IPS DF 6.9 (cell line): Measurements from ENCODE around the gene PLBD1.

Experiments used
- DNase-seq: peaks from one replicate; pipeline ENCODE4 v3.0.0-alpha.2; 2013; ENCODE audit warnings: low read depth, low spot score
- H3K27ac ChIP-seq: one replicate; pipeline ENCODE4 v1.5.1; 2013; ENCODE audit warnings: low read length, control low read depth
- H3K27me3 ChIP-seq: 2 replicates; pipeline ENCODE4 v1.6.1; 2013; ENCODE audit warnings: mild to moderate bottlenecking, low read length; ENCODE audit not compliant: control insufficient read depth, insufficient read depth
- H3K36me3 ChIP-seq: 2 replicates; pipeline ENCODE4 v1.6.1; 2013; ENCODE audit warnings: low read length; ENCODE audit not compliant: control insufficient read depth, insufficient read depth
- H3K4me1 ChIP-seq: 2 replicates; pipeline ENCODE4 v1.6.1; 2013; ENCODE audit warnings: low read length; ENCODE audit not compliant: control insufficient read depth, insufficient read depth
- H3K4me3 ChIP-seq: 2 replicates; pipeline ENCODE4 v1.5.1; 2013; ENCODE audit warnings: mild to moderate bottlenecking, low read length
- H3K9me3 ChIP-seq: 2 replicates; pipeline ENCODE4 v1.6.1; 2013; ENCODE audit warnings: low read length, inconsistent platforms; ENCODE audit not compliant: control insufficient read depth, insufficient read depth
- WGBS: extraction: QIAGEN DNeasy Blood & Tissue Kit; methylation state at CpG from one replicate; pipeline ENCODE4 v1.1.7; 2013; ENCODE audit warnings: mixed read lengths, missing lambda C conversion rate; ENCODE audit not compliant: insufficient read length, insufficient coverage; 5-methylcytosine and 5-hydroxymethylcytosine counted together

Gene PLBD1

GRCh38 chr12:14570231-14570630 is 2.5 kb upstream of the PLBD1 start:
- no peak overlapping the region for H3K4me3 ChIP-seq
- WGBS: no CpG with 5 or more reads among the region's 1 CpG

GRCh38 chr12:14564336-14564959 is 3.2 kb downstream of the PLBD1 start:
- Histone ChIP-seq H3K36me3 (no peaks in the 10 kb centered on the region), H3K27ac (no peak overlapping the region), H3K4me1 (no peaks in the 10 kb centered on the region; the same call in 1 of the 2 replicates), H3K4me3 (no peak overlapping the region), H3K9me3 (no peaks in the 10 kb centered on the region), H3K27me3 (no peaks in the 10 kb centered on the region)
- WGBS: no CpG with 5 or more reads among the region's 2 CpGs
- DNase-seq: no peak

More at GRCh38 chr12:14570231-14570630, 2.5 kb upstream of the PLBD1 start:
- H3K36me3 ChIP-seq: no peaks in the 10 kb centered on the region
- no peaks in the 10 kb centered on the region for H3K9me3 ChIP-seq
- no peaks in the 10 kb centered on the region for H3K27me3 ChIP-seq
- H3K4me1 ChIP-seq: no peaks in the 10 kb centered on the region; the same call in 1 of the 2 replicates
- H3K27ac ChIP-seq: no peak overlapping the region
- no peak for DNase-seq

DNA sequence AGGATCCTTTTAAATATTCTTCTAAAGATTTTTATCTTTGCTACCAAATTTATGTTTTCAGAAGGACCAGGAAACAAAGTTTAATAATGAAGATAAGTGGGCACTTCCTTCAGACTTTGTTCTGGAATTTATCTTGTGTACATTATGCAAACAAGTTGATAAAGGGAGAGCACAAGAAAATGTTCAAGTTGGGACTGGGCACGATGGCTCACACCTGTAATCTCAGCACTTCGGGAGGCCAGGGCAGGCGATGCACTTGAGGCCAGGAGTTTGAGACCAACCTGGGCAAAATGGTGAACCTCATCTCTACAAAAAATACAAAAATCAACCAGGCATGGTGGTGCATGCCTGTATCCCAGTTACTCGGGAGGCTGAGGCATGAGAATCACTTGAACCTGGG is 4.6 kb downstream of the PLBD1 start:
- Histone ChIP-seq H3K9me3 (no peaks in the 10 kb centered on the region), H3K4me3 (no peak overlapping the region), H3K27me3 (no peaks in the 10 kb centered on the region), H3K27ac (no peak overlapping the region), H3K4me1 (no peaks in the 10 kb centered on the region; the same call in 1 of the 2 replicates), H3K36me3 (no peaks in the 10 kb centered on the region)
- WGBS: no CpG with 5 or more reads among the region's 4 CpGs
- DNase-seq: no peak

DNA sequence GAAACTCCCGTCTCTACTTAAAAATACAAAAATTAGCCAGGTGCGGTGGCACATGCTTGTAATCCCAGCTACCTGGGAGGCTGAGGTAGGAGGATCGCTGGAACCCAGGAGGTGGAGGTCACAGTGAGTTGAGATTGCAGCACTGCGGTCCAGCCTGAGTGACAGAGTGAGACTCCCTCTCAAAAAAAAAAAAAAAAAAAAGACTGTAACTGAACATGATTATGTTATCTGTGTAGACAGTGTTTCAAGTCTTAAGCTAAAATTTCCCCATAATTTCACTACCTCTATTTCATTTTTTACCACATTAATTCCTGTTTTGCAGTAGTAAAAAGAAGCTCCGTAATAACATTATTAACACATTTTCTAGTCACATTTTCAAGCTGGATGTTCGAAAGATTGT is 5.4 kb downstream of the PLBD1 start:
- DNase-seq: no peak
- H3K36me3 ChIP-seq: no peaks in the 10 kb centered on the region
- H3K9me3 ChIP-seq: no peaks in the 10 kb centered on the region
- H3K27me3 ChIP-seq: no peaks in the 10 kb centered on the region
- H3K4me3 ChIP-seq: no peak overlapping the region
- H3K27ac ChIP-seq: no peak overlapping the region
- H3K4me1 ChIP-seq: no peaks in the 10 kb centered on the region
- WGBS: 100% methylated on average over 1 of the region's 6 CpGs

- no peak for DNase-seq
- H3K4me3 ChIP-seq: no peak overlapping the region
- H3K36me3 ChIP-seq: no peaks in the 10 kb centered on the region
- H3K4me1 ChIP-seq: no peaks in the 10 kb centered on the region
- H3K9me3 ChIP-seq: no peaks in the 10 kb centered on the region
- H3K27me3 ChIP-seq: no peaks in the 10 kb centered on the region
- no peak overlapping the region for H3K27ac ChIP-seq
- WGBS: no CpG with 5 or more reads among the region's 9 CpGs
These were observed 5.9 kb downstream of the PLBD1 start for GRCh38 chr12:14561677-14562238.

GRCh38 chr12:14560904-14561574 is 6.6 kb downstream of the PLBD1 start:
- Histone ChIP-seq H3K9me3 (no peaks in the 10 kb centered on the region), H3K4me3 (no peak overlapping the region), H3K4me1 (no peaks in the 10 kb centered on the region), H3K27me3 (no peaks in the 10 kb centered on the region), H3K36me3 (no peaks in the 10 kb centered on the region), H3K27ac (no peak overlapping the region)
- no CpG with 5 or more reads among the region's 6 CpGs for WGBS
- no peak for DNase-seq

DNA sequence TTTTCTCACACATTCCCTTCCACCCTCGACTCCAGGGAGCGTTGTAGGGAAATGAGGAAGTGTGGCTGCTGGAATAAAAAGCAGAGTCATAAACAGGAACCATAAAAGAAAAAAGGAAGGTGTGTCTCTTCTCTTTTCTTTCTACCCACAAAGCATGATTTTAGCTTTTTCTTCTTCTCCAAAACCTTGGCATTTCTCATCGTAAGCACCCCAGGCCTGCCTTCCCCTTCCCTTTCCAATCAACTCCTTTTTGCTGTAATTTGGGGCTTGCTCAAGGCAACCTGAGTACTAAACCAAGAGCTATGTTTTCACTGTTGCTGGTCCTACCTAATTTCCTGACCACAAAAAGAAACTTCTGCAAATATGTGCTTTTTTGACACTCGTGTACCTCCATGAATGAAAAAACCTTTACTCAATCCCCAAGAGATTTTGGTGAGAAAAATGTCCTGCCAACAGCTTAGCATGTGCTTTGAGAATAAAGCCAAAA is 9.2 kb downstream of the PLBD1 start:
- DNase-seq: no peak
- Histone ChIP-seq H3K4me1 (peaks cover 2% of the 10 kb centered on the region; the same call in 1 of the 2 replicates), H3K4me3 (no peak overlapping the region), H3K27me3 (no peaks in the 10 kb centered on the region), H3K36me3 (no peaks in the 10 kb centered on the region), H3K27ac (no peak overlapping the region), H3K9me3 (no peaks in the 10 kb centered on the region)
- no CpG with 5 or more reads among the region's 4 CpGs for WGBS

DNA sequence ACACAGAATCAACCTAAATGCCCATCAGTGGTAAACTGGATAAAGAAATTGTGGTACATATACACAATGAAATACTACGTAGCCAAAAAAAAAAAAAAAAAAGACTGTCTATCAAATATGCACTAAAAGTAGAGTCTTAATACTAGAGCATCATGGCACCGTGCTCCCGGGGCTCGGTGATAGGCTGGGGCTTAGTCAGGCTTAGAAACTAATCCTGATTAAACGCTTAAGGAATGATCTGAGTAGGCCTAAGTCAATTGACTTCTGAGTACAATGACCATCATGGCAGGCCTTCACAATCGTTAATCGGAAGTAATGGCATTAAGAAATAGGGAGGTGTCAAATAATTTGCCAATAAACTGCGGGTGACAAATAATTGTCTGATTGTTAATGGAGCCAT is 9.7 kb downstream of the PLBD1 start:
- Histone ChIP-seq H3K4me1 (peaks cover 2% of the 10 kb centered on the region; the same call in 1 of the 2 replicates), H3K27me3 (no peaks in the 10 kb centered on the region), H3K36me3 (no peaks in the 10 kb centered on the region), H3K9me3 (no peaks in the 10 kb centered on the region), H3K4me3 (no peak overlapping the region), H3K27ac (no peak overlapping the region)
- DNase-seq: no peak
- no CpG with 5 or more reads among the region's 8 CpGs for WGBS

DNA sequence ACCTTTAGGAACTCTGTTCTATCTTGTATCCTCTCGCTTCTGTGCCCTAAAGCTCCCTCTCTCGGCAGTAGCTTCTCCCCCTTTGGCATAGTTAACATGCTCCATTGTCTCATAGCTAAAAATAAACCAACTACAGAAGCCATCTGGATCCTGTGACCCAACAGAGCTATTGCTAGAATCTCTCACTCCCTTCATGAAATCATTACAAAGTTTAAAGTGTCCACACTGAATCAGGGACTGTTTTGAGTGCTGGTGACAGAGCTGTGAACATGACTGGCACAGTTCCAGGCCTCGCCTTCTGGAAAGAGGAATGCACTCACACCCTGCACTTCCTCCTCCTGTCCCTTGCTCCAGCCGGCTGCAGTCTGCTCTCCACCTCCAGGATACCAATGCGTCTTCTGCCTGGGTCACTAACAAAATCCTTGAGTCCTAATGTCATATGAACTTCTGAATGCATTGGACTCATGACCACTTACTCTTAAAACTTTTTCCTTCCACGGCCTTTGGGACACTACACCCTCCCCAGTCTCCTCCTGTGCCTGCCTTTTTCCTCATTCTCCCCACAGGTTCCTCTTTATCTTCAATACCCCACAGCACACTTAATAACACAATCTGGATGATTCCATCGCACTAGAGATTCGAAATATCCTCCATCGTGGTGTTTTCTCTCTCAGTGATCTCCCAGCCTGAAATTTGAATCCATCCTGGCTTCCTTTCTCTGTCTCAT is 13.2 kb downstream of the PLBD1 start:
- no peaks in the 10 kb centered on the region for H3K36me3 ChIP-seq
- no peaks in the 10 kb centered on the region for H3K9me3 ChIP-seq
- H3K4me3 ChIP-seq: no peak overlapping the region
- H3K27me3 ChIP-seq: no peaks in the 10 kb centered on the region
- no peak overlapping the region for H3K27ac ChIP-seq
- no peak for DNase-seq
- WGBS: no CpG with 5 or more reads among the region's 9 CpGs
- H3K4me1 ChIP-seq: peaks cover 2% of the 10 kb centered on the region; the same call in 1 of the 2 replicates

- Histone ChIP-seq H3K9me3 (no peaks in the 10 kb centered on the region), H3K27ac (no peak overlapping the region), H3K27me3 (no peaks in the 10 kb centered on the region), H3K4me1 (no peaks in the 10 kb centered on the region), H3K36me3 (no peaks in the 10 kb centered on the region), H3K4me3 (no peak overlapping the region)
- no peak for DNase-seq
- no CpG with 5 or more reads among the region's 6 CpGs for WGBS
These were observed 19.1 kb downstream of the PLBD1 start for GRCh38 chr12:14548609-14549008.
